Smooth muscle cell of the brain vasculature (primary cell): ENCODE measurements around the gene RWDD1.

Experiments
- DNase-seq: peaks from one replicate; pipeline ENCODE4 v3.0.0-alpha.2; 2012; ENCODE audit warnings: low read depth, low spot score

Gene RWDD1, protein sequence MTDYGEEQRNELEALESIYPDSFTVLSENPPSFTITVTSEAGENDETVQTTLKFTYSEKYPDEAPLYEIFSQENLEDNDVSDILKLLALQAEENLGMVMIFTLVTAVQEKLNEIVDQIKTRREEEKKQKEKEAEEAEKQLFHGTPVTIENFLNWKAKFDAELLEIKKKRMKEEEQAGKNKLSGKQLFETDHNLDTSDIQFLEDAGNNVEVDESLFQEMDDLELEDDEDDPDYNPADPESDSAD

GRCh38 chr6:116570856-116571682 is at the start of gene RWDD1:
RWDD1 (plus strand) TSS chr6:116571504; CDS start chr6:116571583, 79 bp downstream.
- DNase-seq, result peak; percentile 98

- no peak for DNase-seq
These were observed 48.4 kb upstream of the RWDD1 start for GRCh38 chr6:116522896-116523295.

DNA sequence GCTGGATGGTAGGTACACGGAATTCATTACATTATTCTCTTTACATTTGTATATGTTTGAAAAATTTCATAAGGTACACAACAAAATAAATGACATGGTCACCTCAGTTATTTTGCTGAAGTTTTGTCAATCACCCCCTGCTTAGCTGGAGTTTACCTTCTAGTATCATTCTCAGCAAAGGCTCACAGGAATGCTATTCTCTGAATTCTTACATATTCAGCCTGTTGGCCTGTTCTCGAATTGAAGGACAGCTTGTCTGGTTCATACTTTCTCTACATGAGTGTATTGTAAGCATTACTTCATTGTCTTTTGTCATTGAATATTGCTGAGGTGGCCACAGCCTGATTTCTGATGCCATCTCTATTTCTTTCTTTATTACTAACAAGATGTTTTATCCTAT is 47.1 kb upstream of the RWDD1 start:
- DNase-seq, result no peak

DNA sequence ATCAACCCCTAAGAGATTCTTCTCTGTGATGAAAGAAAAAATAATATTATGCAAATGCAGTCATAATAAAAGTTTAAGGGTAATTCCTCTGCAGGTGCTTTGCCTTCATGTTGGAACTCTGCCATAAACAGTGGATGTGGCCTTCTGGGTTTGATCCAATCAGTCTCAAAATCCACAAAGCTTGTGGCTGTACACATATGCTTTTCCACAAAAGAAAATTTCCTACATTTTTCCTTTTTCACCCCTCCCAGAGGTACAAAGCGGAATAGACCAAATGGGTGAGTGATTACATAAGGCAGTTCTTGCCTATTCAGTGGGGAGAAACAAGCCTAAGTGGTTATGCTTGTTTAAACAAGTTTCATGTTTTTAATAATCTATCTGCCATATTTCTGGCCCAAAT is 43.2 kb upstream of the RWDD1 start:
- DNase-seq, result no peak

- DNase-seq, result no peak
These were observed 42.5 kb upstream of the RWDD1 start for GRCh38 chr6:116528780-116529179.

DNA sequence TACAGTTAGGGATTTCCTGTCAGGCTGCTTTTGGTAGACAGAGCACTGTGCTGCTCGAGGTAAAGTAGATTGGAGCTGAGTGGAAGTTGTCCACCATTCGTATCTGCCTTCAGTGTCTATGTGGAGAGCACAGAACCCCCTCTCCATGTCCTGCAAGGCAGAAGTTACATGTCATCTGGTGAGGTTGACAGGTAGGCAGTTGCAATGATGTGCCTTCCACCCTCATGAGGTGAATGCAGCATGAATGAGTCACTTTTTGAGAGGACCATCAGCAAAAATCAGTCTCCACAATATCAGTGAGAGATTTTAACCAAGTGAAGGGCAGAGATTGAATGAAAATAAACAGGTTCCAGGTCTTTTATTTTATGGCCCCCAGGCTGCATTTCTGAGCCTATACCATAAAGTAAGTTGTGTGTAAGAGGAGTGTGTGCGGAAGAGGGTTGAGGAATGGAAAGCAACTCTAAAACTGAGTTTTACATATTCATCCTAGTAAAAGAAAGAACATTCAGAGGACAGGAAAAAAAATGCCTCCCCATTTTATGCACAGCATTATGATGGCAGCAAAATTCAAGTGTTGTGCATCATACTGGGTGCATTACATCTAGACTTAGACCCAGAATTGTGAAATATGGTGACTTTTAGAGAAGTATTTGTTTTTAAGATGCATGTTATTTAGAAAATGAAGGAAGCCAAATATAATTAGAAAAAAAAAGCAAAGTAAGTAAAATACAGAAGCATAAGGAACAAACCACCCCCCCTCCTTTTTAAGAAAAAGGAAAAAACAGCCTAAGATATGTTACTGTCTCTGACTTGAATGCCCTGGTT is 41.6 kb upstream of the RWDD1 start:
- DNase-seq, result no peak

- no peak for DNase-seq
These were observed 40.9 kb upstream of the RWDD1 start for GRCh38 chr6:116530436-116530835.

GRCh38 chr6:116531675-116532570 is 39.4 kb upstream of the RWDD1 start:
- peak; percentile 59 for DNase-seq

DNA sequence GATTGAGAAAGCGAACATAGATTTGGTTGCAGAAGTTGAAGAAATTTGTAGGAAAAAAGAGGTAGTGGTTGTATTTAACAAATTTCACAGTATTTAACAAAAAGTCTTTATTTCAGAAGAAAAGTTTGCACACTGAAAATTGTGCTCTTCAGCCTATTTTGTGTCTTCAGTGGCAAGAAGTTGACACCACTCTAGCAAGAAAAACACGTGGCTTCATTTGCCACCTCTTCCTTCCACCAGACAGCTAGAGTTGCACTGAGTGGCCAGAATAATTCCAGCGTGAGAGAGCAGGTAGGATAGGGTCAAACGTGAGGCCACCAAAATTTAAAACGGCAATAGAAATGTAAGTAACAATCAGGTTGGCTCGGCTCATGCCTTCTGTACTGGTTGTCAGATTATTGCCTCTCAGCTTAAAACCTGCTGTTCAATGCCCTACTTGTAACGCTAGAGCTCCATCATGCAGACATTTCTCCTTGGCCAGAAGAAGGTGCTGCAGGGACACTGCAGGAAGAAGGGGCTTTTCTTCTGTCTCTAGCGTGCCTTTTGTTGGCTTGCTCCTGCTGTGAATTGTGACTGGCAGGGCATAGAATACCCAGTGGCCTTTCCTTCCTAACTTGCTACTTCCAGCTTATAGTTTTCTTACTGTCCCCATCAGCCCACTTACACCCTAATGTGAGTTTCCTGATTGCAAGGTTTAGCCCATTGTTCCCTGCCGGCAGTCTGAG is 37.9 kb upstream of the RWDD1 start:
- no peak for DNase-seq

GRCh38 chr6:116535109-116535508 is 36.2 kb upstream of the RWDD1 start:
- no peak for DNase-seq

DNA sequence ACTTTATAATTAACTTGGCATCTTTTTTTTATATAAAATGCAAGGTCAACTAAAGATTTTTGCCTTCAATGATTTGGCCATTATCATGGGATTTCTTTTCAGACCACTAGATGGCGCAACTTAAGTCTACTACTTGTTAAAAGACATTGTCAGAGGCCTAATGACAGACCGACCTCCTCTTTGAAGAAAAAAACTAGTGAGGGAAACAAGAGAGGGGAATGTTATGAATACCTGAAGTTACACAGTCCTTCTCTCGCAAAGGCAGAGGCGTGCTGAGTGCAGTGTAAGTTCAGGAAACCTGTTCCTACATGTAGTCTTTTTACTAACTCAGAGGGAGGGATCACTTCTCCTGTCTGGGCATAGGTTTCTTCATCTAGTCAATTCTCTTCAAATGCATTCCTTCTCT is 35.1 kb upstream of the RWDD1 start:
- DNase-seq, result no peak

DNA sequence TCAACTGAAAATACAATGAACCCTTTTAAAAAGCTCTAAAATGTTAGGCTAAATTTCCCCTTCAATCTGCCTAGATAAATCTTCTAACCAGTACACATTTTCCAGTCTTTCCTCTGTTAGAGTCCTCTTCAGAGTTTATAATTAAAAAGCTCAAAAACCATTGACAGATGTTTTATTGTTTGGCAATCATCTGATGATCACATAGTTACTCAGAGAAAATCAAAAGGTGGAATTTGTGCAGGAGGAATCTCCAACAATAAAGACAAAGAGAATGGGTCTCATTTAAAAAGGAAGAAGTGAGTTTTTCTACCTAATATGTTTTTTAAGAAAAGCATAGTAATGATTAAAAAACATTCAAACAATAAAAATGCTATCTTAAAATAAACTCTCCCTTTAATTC is 28.9 kb upstream of the RWDD1 start:
- no peak for DNase-seq

- DNase-seq, result no peak
These were observed 28.2 kb upstream of the RWDD1 start for GRCh38 chr6:116543149-116543548.

DNA sequence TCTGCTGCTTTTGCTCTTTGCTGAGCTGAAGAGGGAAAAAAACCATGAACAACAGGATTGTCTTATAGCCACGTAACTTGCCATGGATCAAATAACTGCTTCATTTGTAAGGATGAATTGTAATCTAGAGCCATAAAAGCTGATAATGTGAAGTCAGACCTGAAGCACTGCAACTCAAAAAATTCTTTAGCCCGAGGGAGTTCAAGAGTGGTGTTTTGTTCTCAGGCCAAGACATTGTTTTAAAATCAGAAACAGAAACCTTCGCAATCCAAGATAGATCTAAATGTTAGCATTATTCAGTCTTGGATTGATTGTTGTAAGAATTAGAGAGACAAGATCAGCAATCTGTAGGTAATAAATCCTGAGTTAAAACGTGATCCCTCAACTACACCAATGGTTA is 25.7 kb upstream of the RWDD1 start, which contains the start of gene TRAPPC3L:
Gene TRAPPC3L, minus strand, starts transcription at position 34 of the 400 bp plus-strand sequence. CDS start 170 bp downstream, outside the sequence.
- DNase-seq, result no peak

DNA sequence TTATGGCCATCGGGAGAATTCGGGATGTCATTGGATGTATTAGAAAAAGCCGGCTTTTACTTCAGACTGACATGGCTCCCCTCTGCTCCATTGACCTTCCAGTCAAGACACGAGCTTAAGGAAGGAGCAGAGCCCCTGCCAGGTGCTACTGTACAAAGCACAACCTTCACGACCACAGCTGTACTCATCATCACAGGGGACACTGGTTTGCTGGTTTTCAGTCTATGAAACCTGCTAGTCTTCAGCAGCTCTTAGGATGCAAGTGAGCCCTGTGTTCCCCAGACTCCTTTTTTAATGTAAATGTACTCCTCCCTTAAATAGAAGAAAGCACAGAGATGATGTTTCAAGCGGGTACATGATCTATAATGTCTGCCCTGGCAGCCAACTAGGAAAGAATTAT is 23.9 kb upstream of the RWDD1 start:
- no peak for DNase-seq

GRCh38 chr6:116550796-116551195 is 20.5 kb upstream of the RWDD1 start:
- DNase-seq, result no peak

DNA sequence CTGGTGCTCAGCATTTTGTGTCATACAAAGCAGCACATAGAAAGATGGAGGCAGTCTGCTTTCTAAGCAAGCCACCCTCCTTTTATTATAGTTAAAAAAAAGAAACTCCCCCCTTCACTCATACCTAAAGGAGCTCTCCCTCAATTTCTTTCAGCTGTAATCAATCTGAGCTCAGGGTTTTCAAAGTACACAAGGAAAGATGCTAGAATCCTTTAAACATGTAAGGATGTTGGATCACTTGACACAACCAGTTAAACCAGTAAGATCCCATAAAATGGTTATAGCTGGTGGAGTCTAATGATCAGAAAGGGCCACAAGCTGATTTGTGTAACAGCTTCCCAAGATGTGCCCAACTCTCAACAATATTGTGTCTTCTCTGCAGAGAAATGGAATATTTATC is 17.9 kb upstream of the RWDD1 start, which contains the start of gene CALHM4:
Gene CALHM4, plus strand, starts transcription at position 301 of the 400 bp plus-strand sequence. Its CDS starts 43 bp downstream, at position 344.
- no peak for DNase-seq

DNA sequence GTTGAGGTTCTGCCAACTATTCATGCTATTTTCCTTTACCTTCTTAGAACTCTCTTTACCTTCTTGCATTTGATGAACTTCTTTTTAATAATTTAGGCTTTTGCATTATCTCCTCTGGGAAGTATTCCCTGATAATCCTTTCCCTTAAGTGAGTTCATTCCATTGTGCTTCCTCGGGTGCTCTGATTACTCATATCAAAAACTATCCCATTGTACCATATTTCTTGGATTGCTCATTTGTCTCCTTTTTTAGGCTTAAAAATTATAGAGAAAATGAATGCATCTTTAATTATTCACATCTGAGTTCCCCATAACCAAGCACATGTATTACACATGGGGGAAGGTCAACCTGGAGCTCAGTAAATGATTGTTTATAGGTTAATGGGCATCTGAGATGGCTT is 15.2 kb upstream of the RWDD1 start:
- DNase-seq, result no peak

DNA sequence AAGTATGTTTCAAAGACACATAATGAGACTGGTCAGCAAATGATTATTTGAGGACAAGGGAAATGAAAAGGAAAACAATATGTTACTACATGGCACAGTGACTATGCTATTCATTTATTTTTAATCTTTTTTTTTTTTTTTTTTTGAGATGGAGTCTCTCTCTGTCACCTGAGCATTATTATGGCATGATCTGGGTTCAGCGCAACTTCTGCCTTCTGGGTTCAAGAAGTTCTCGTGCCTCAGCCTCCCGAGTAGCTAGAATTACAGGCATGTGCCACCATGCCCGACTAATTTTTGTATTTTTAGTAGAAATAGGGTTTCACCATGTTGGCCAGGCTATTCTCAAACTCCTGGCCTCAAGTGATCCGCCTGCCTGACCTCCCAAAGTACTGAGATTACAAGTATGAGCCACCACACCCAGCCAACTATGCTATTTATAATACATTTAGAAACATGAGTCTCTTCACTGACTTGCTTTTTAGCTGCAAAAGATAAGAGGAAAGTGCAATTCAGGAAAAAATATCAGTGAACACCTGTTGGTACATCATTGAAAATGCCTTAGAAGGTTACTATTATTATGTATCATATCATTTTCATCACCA is 14.4 kb upstream of the RWDD1 start:
- no peak for DNase-seq

DNA sequence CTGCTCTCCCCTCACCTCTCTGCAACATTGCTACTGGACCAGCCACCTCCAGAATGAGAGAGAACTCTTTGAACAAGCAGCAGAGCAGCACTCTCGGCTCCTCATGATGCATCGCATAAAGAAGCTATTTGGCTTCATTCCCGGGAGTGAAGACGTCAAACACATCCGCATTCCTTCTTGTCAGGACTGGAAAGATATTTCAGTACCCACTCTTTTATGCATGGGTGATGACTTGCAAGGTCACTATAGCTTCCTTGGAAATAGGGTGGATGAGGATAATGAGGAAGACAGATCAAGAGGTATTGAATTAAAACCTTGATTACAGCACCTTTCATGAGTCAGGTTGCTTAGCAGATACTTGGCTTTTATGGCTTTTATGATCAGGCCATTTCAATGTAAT is 13.4 kb upstream of the RWDD1 start:
- DNase-seq, result peak; percentile 63
